DND-41 (cell line): Measurements from ENCODE around the gene PRDX5.
A peak's percentile ranks its signal among the peaks of the same experiment; 100 is the strongest.

Experiments used
- ATAC-seq: fragments of 200-7000 bp; cut with Tn5 transposase; 3 replicates; pipeline ENCODE4 v1.9.1; 2021; ENCODE audit warnings: low read depth; ENCODE audit not compliant: insufficient read depth
- DNase-seq: peaks from one replicate; pipeline ENCODE4 v3.0.0-alpha.2; 2020
- H2AFZ ChIP-seq: 2 replicates; pipeline ENCODE4 v1.6.0; 2012; ENCODE audit warnings: low read depth, low read length
- H3K27ac ChIP-seq: 2 replicates; pipeline ENCODE4 v1.5.1; 2012; ENCODE audit warnings: low read length, inconsistent platforms
- H3K27me3 ChIP-seq: fragments of 200-600 bp; sonication (generic); 2 replicates; pipeline ENCODE4 v1.6.0; 2012; ENCODE audit warnings: low read length, mild to moderate bottlenecking, inconsistent platforms; ENCODE audit not compliant: insufficient read depth, poor library complexity
- H3K36me3 ChIP-seq: 2 replicates; pipeline ENCODE4 v1.5.1; 2012; ENCODE audit warnings: low read length, inconsistent platforms; ENCODE audit not compliant: insufficient read depth
- H3K4me1 ChIP-seq: 2 replicates; pipeline ENCODE4 v1.5.1; 2012; ENCODE audit warnings: mild to moderate bottlenecking, low read length; ENCODE audit not compliant: insufficient read depth
- H3K4me2 ChIP-seq: 2 replicates; pipeline ENCODE4 v1.6.0; 2012; ENCODE audit warnings: mild to moderate bottlenecking, moderate library complexity, low read length, inconsistent platforms; ENCODE audit not compliant: insufficient read depth
- H3K4me3 ChIP-seq, 2 experiments: fragments of 200-600 bp in 1 of 2; shearing (Covaris generic) in 1 of 2; 2 replicates each; pipeline ENCODE4 v1.5.1; 2012 to 2016; ENCODE audit warnings: inconsistent platforms in 2 of 2, low read length in 2 of 2, mild to moderate bottlenecking in 2 of 2, low read depth in 1 of 2, moderate library complexity in 1 of 2
- H3K79me2 ChIP-seq: 2 replicates; pipeline ENCODE4 v1.6.0; 2012; ENCODE audit warnings: low read length, inconsistent platforms; ENCODE audit not compliant: insufficient read depth
- H3K9ac ChIP-seq: 2 replicates; pipeline ENCODE4 v1.6.0; 2012; ENCODE audit warnings: low read depth, mild to moderate bottlenecking, inconsistent platforms, low read length, moderate library complexity
- H3K9me3 ChIP-seq: 2 replicates; pipeline ENCODE4 v1.5.1; 2012; ENCODE audit warnings: low read length, moderate library complexity, mild to moderate bottlenecking, inconsistent platforms; ENCODE audit not compliant: insufficient read depth, severe bottlenecking
- H4K20me1 ChIP-seq: 2 replicates; pipeline ENCODE4 v1.6.0; 2012; ENCODE audit warnings: low read length; ENCODE audit not compliant: insufficient read depth
- CTCF ChIP-seq: IDR thresholded peaks from 2 replicates; pipeline ENCODE4 v1.5.1; 2012; ENCODE audit warnings: borderline replicate concordance, low read length, moderate library complexity, mild to moderate bottlenecking; ENCODE audit not compliant: poor library complexity, severe bottlenecking; ENCODE audit errors: extremely low read depth
- EZH2 ChIP-seq: IDR thresholded peaks from 3 replicates; pipeline ENCODE4 v1.6.1; 2012; ENCODE audit warnings: borderline replicate concordance, low read depth, mild to moderate bottlenecking, moderate library complexity, low read length, inconsistent platforms; ENCODE audit not compliant: severe bottlenecking

Gene PRDX5

GRCh38 chr11:64357446-64357845 lies 39.5 kb downstream of the PRDX5 start:
- no peaks in the 10 kb centered on the region for H3K9me3 ChIP-seq
- H3K27me3 ChIP-seq = no peaks in the 10 kb centered on the region
- no peak for ATAC-seq
- no peak for TF ChIP-seq CTCF
- TF ChIP-seq EZH2 = no peak
- H3K27ac ChIP-seq = no peak overlapping the region
- H3K4me3 ChIP-seq = no peak overlapping the region
- peaks cover 3% of the 10 kb centered on the region; the same call in 1 of the 2 replicates for H4K20me1 ChIP-seq
- H3K36me3 ChIP-seq = peaks cover 23% of the 10 kb centered on the region
- H3K79me2 ChIP-seq = peaks cover 23% of the 10 kb centered on the region
- no peak overlapping the region for H3K4me2 ChIP-seq
- H2AFZ ChIP-seq = no peak overlapping the region
- H3K4me1 ChIP-seq = peaks cover 26% of the 10 kb centered on the region
- H3K9ac ChIP-seq = peak overlapping the region; percentile 96; the same call in 1 of the 2 replicates
- DNase-seq = no peak

- peak overlapping the region; percentile 96 for H3K9ac ChIP-seq
- H3K9me3 ChIP-seq = no peaks in the 10 kb centered on the region
- peaks cover 23% of the 10 kb centered on the region for H3K79me2 ChIP-seq
- H3K27ac ChIP-seq = peak overlapping the region; percentile 89
- H3K4me3 ChIP-seq = peak overlapping the region; percentile 78 to 98
- H3K36me3 ChIP-seq = peaks cover 28% of the 10 kb centered on the region
- no peaks in the 10 kb centered on the region for H3K27me3 ChIP-seq
- peak overlapping the region; percentile 99 for H2AFZ ChIP-seq
- peak overlapping the region; percentile 100 for H3K4me2 ChIP-seq
- DNase-seq (no peak), ATAC-seq (no peak)
- H3K4me1 ChIP-seq = peaks cover 26% of the 10 kb centered on the region
- TF ChIP-seq CTCF (no peak), EZH2 (no peak)
- peaks cover 3% of the 10 kb centered on the region; the same call in 1 of the 2 replicates for H4K20me1 ChIP-seq
Observed at GRCh38 chr11:64357904-64358535, 40.1 kb downstream of the PRDX5 start.

- Histone ChIP-seq H2AFZ (peak overlapping the region; percentile 99), H3K27me3 (no peaks in the 10 kb centered on the region), H4K20me1 (peaks cover 3% of the 10 kb centered on the region; the same call in 1 of the 2 replicates), H3K27ac (peak overlapping the region; percentile 89), H3K9ac (peak overlapping the region; percentile 96), H3K4me1 (peaks cover 26% of the 10 kb centered on the region), H3K4me2 (peak overlapping the region; percentile 100), H3K36me3 (peaks cover 33% of the 10 kb centered on the region), H3K79me2 (peaks cover 23% of the 10 kb centered on the region), H3K4me3 (peak overlapping the region; percentile 78 to 98), H3K9me3 (no peaks in the 10 kb centered on the region)
- no peak for DNase-seq
- peak; percentile 9 for ATAC-seq
- TF ChIP-seq CTCF (no peak), EZH2 (no peak)
Observed at GRCh38 chr11:64358536-64358906, 40.6 kb downstream of the PRDX5 start.
